GM18526 (cell line): ENCODE measurements around the gene RSKR.

Experiments used
- POLR2A ChIP-seq: IDR thresholded peaks from 3 replicates; pipeline ENCODE4 v1.6.1; 2011; ENCODE audit not compliant: insufficient read length; ENCODE audit errors: extremely low read depth

RSKR gene

GRCh38 chr17:28597606-28598383 is 16.2 kb downstream of the RSKR start:
- TF ChIP-seq POLR2A = no peak

DNA sequence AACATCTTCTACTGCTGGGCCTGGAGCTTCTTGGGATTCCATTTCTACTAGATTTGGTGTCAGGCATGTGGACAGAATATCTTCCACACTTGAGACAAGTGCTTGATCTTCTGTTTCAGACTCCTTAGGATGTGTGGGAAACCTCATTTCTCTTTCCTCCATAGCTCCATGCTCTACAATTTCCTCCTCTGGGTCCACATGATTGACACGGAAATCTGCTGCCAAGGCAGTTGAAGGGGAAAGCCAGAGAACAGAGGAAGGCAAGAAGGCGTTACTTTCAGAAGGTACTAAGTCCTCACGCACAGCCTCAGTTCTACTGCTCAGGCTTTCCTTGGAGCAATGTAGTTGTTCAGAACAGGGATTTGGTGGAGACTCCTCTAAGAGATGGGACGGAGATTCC is 21.7 kb downstream of the RSKR start:
- no peak for TF ChIP-seq POLR2A

- TF ChIP-seq POLR2A = no peak
These were observed 28.1 kb downstream of the RSKR start for GRCh38 chr17:28585851-28586250.

DNA sequence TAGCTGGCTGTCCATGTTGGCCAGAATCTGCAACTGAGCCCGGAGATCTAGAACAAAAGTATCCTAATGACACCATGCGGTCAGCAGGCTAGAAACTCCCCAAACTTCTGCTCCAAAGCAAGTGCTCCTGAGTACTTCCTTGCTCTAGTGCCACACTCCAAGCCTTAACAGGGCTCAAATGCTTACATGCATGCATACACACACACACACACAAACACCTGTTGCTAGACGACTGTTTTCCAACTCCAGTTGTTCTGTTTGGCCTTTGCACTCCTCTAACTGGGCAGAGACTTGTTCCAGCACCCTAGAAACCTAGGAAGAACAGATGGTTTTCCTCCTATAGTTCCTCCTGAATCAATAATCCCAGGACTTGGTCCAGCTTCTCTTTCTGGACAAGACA is 29.6 kb downstream of the RSKR start:
- no peak for TF ChIP-seq POLR2A

DNA sequence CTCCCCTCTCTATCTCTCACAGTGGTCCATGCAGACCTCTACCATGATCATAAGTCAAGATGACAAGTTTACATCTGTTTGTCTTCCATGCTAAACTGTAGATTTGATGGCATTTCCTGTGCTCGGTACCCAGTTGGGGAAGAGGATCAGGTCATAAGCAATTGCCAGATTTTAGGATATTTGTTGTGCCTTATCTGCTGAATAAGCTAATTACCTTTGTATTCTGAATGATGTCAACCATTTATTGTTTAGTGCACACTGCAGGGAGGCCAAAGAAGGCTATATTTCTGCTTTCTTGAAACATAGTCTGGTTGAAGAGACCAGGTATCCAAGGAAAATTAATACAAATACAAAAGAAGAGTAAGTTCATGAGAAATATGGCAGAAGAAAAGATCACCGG is 31.5 kb downstream of the RSKR start:
- no peak for TF ChIP-seq POLR2A

- no peak for TF ChIP-seq POLR2A
These were observed 33.0 kb downstream of the RSKR start for GRCh38 chr17:28580959-28581358.

DNA sequence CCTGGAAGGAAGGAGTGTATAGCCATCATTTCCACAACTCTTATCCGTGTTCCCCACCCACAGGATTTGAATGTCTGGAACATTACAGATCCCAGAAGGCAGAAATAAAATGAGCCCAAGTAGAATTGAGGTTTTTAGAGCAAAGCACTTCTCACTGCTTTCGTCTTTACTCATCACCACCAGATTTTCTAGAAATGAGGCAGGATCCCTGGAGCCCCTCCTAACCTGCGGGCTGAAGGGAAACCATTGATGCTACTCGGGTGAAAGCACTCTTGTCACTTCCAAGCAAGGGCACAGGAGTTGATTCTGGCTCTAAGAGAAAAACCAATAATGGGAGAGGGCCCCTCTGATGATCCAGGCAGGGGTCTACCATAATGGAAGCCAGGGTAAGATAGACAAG is 34.5 kb downstream of the RSKR start:
- TF ChIP-seq POLR2A = no peak

DNA sequence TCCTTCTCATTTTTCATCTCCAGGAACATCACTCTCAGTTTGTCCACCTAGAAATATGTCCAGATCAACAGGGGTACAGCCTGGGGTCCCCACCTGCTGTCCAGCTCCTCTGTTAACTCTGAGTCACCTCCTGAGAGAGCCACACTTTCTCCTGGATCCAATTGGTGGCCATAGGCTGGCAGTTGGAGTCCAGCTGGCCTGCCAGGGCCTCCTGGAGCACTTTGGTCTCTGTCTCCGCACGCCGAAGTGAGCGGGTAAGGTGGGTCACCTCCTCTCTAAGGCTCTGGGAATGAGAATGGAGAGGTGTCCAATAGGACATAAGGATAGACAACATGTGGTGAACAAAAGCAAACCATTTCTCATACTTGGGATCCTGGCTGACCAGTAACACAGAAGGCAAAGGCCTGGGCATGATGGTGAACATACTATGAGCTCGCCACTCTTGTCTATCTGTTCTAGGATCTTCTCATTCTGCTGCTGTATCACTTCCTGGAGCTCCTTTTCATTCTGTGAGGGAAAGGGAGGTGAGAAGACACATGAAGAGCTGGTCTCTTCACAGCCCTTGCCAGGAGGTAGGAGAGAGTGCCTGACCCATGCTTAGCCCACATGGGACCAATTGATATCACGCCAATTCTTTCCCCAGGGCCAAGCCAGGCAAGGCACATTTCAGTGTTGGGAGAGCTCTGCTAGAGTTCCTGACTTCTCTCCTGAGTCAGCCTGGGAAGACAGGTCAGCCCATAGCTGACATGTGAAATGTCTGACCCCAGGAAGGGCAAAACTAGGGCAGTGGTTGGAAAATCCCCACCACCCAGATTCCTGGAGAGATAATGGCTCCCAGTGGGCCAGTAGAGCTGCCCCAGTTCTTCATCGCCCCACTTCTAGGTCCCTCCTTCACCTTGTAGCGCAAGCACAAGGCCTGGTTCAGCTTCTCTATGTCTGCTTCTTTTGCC is 35.5 kb downstream of the RSKR start:
- no peak for TF ChIP-seq POLR2A

- TF ChIP-seq POLR2A = no peak
These were observed 36.5 kb downstream of the RSKR start for GRCh38 chr17:28577466-28577824.

DNA sequence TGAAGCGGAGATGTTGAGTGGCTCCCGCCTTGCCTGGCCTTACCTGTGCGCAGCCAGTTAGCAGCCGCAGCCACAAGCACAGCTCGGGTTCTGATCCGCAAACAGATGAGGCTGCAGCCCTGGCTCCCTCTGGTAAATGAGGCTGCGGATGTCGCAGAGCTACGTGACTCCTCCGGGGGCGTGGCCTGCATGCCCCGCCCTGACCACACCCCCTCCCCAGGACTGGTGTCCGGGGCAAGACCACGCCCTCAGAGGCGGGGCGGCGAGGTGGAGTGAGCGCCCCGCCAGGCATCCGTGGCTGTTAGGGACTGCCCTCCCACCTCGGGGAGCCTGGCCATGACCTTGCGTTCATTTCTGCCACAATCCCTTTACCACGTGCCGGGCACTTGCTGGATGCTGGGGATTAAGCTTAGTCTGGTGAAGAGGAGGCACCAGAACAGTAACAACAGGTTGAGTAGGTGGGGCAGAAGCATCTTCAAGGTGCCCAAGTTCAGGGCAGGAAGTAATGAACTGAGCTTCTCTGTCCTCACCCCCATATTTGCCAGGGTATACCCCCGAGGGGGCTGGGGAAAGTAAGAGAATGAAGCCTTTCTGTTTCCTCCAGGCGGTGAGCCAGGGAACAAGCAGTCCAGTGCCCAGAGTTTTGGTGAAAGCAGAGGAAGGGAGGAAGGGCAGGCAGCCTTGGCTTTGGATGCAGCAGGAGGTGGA is 37.1 kb downstream of the RSKR start, which contains the start of gene ALDOC:
Gene ALDOC, minus strand, starts transcription at position 138 of the 708 bp plus-strand sequence. CDS start 1,363 bp downstream, outside the sequence.
- TF ChIP-seq POLR2A = peak; percentile 86

GRCh38 chr17:28575126-28575795 is 38.7 kb downstream of the RSKR start:
- no peak for TF ChIP-seq POLR2A

DNA sequence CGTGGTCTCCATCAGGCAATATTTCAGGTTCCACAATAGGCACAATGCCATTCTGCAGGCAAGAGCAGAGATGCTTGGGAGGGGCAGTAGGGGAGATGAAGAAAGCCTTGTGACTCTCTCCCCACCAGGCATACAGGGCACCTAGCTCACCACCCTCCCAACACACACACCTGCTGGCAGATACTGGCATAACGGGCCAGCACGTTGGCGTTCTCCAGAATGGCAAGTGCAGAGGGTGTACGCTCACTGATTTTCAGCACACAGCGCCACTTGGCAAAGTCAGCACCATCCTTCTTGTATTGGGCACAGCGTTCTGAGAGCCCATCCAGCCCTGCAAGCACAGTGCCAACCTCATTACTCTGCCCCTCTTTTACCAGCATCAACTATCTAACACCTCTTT is 39.5 kb downstream of the RSKR start:
- TF ChIP-seq POLR2A = no peak

DNA sequence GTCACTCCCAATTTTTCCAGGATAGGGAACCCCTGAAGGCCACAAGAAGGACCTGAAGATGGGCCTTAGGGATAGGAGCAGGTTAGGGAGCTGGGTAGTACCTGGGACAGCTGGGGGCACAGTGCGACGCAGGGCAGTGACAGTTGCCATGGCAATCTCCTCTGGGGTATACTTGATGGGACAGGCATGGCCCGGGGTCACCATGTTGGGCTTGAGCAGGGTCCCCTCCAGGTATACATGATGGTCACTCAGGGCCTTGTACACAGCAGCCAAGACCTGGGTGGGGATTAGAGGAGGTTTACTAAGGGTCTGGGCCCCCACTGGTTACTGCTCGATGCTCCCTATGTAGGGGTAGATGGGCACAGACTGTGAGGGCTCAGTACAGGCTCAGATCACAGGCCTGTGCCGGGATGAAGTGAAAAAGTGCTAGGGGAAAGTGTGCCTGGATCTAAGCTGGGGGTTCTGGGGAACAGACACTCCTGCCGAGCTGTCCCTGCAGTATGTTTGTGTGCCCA is 40.0 kb downstream of the RSKR start:
- no peak for TF ChIP-seq POLR2A

DNA sequence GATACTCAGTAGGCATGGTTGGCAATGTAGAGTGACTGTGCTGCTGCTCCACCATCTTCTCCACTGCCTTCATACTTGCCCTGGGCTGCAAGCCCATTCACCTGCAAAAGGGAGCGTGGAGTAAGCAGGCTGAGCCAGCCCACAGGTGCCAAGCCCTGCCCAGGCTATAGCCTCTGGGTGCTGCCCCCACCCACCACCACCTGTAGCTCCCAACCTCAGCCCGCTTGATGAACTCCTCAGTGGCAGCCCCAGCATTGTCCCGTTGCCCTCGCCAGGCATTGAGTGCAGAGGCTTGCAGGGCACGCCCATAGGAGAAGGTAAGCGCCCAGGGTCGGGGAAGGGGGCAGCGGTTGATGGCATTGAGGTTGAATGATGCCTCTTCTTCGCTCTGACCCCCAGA is 40.5 kb downstream of the RSKR start:
- no peak for TF ChIP-seq POLR2A

- TF ChIP-seq POLR2A = no peak
These were observed 41.0 kb downstream of the RSKR start for GRCh38 chr17:28573040-28573380.
